ENCODE results near the gene RGS5.

RGS5 gene

DNA sequence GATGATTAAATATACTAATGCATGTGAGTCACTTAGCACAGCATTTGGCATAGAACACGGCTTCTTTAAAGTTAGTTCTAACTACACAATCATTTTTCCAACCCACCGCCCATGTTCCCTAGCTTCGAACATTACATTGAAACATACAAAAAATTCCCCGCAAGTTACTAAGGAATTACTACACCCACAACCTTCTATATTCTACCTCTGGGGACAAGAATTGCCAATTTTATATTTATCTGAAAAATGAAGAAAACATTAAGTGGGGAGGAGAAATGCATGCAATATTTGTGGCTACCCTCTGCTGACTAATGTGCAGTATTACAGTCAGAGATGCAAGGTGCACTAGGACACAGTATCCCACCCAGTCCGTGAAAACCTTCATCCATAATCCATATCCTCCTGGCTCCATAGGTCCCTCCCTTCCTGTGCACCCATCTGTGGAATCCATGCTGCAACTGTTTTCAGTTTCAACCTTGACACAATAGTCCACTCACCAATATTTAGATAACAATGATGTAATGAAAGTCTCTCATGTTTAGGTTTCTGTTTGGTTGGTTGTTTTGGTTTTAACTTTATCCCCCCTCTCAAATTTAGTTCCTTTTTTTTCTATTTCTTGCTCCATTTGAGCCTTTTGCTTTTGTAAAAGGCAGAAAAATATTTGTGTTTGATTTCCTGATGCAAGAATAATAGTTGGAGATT, 31.6 kb downstream of the RGS5 start:
- TF ChIP-seq SUZ12 (IDR thresholded peaks at IDR 0.05; ENCODE audit: extremely low read depth, insufficient read depth, insufficient read length) (no peak), YY1 (IDR thresholded peaks at IDR 0.05; ENCODE audit: insufficient read depth, insufficient read length) (no peak), ZNF274 (IDR thresholded peaks at IDR 0.05; ENCODE audit: low read depth, low read length) (no peak)
- Histone ChIP-seq H3K27me3 (ENCODE audit: insufficient read depth, insufficient read length) (no peaks in the 10 kb centered on the region), H3K36me3 (ENCODE audit: insufficient read depth, insufficient read length, low read length) (peaks cover 8% of the 10 kb centered on the region), H3K9me3 (ENCODE audit: insufficient read depth, low read length) (no peaks in the 10 kb centered on the region), H3K4me3 (ENCODE audit: insufficient read length, low read depth) (no peak overlapping the region), H3K4me1 (ENCODE audit: insufficient read depth, insufficient read length) (no peaks in the 10 kb centered on the region), H3K9ac (ENCODE audit: insufficient read length, low read depth) (no peak overlapping the region)
- no peak for DNase-seq (ENCODE audit: low read depth, low spot score)

DNA sequence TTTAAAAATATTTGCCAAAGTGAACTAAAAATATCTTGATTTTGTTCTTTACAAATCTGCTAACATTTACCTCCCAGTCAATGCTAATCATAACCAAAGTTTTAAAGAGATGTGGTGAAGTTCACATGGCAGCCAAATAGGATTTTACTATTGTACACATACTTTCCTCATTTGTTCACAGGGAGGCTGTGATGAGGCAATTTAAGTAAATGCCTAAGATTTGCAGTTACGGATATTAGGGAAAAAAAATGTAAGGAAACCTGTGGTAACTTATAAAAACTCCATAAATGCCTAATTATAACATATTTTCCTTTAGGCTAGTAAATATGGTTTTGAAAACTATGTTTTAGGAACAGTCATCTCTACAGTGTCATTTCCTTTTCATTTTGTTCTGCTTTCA, 32.4 kb downstream of the RGS5 start:
- H3K4me1 ChIP-seq (ENCODE audit: insufficient read depth, insufficient read length) = no peaks in the 10 kb centered on the region
- H3K27me3 ChIP-seq (ENCODE audit: insufficient read depth, insufficient read length) = no peaks in the 10 kb centered on the region
- TF ChIP-seq YY1 (IDR thresholded peaks at IDR 0.05; ENCODE audit: insufficient read depth, insufficient read length) (no peak), SUZ12 (IDR thresholded peaks at IDR 0.05; ENCODE audit: extremely low read depth, insufficient read depth, insufficient read length) (no peak), ZNF274 (IDR thresholded peaks at IDR 0.05; ENCODE audit: low read depth, low read length) (no peak)
- no peaks in the 10 kb centered on the region for H3K9me3 ChIP-seq (ENCODE audit: insufficient read depth, low read length)
- H3K9ac ChIP-seq (ENCODE audit: insufficient read length, low read depth) = no peak overlapping the region
- H3K36me3 ChIP-seq (ENCODE audit: insufficient read depth, insufficient read length, low read length) = peaks cover 9% of the 10 kb centered on the region
- no peak overlapping the region for H3K4me3 ChIP-seq (ENCODE audit: insufficient read length, low read depth)
- DNase-seq (ENCODE audit: low read depth, low spot score) = no peak

DNA sequence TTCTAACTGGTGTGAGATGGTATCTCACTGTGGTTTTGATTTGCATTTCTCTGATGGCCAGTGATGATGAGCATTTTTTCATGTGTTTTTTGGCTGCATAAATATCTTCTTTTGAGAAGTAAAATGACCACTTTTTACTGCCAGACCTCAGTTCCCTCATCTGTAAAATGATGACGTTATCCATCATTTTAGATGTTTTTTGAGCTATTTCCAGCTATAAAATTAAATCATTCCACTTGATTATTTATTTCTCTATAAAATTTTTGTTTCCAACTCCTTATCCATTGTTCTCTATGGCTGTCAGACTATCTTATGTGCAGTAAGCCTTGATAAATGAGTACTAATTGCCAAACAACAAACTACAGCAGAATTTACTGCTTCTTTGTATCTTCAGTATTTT, 33.2 kb downstream of the RGS5 start:
- no peak overlapping the region for H3K4me3 ChIP-seq (ENCODE audit: insufficient read length, low read depth)
- H3K36me3 ChIP-seq (ENCODE audit: insufficient read depth, insufficient read length, low read length) = peaks cover 16% of the 10 kb centered on the region
- no peak for DNase-seq (ENCODE audit: low read depth, low spot score)
- no peaks in the 10 kb centered on the region for H3K4me1 ChIP-seq (ENCODE audit: insufficient read depth, insufficient read length)
- H3K9me3 ChIP-seq (ENCODE audit: insufficient read depth, low read length) = no peaks in the 10 kb centered on the region
- no peak for TF ChIP-seq ZNF274 (IDR thresholded peaks at IDR 0.05; ENCODE audit: low read depth, low read length)
- no peak for TF ChIP-seq YY1 (IDR thresholded peaks at IDR 0.05; ENCODE audit: insufficient read depth, insufficient read length)
- TF ChIP-seq SUZ12 (IDR thresholded peaks at IDR 0.05; ENCODE audit: extremely low read depth, insufficient read depth, insufficient read length) = no peak
- H3K27me3 ChIP-seq (ENCODE audit: insufficient read depth, insufficient read length) = no peaks in the 10 kb centered on the region
- H3K9ac ChIP-seq (ENCODE audit: insufficient read length, low read depth) = no peak overlapping the region

DNA sequence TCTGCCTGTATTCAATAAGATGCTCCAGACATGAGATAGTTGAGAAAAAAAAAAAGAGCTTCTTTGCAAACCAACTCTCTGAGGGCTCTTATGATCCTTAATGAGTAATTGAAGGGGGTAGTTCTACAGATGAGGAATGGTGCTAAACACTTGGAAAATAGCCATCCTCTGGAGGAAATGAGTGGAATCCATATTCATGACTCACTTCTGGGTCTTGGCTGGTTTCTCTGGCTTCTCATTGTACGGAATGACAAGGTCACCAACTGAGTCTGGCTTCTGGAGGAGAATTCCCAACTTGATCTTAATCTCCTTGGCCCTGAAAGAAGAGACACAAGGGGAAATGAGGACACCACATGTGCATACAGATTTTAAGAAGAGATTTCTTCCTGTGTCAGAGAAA, 34.7 kb downstream of the RGS5 start:
- H3K27me3 ChIP-seq (ENCODE audit: insufficient read depth, insufficient read length) = no peaks in the 10 kb centered on the region
- TF ChIP-seq SUZ12 (IDR thresholded peaks at IDR 0.05; ENCODE audit: extremely low read depth, insufficient read depth, insufficient read length) (no peak), YY1 (IDR thresholded peaks at IDR 0.05; ENCODE audit: insufficient read depth, insufficient read length) (no peak), ZNF274 (IDR thresholded peaks at IDR 0.05; ENCODE audit: low read depth, low read length) (no peak)
- no peaks in the 10 kb centered on the region for H3K4me1 ChIP-seq (ENCODE audit: insufficient read depth, insufficient read length)
- H3K4me3 ChIP-seq (ENCODE audit: insufficient read length, low read depth) = no peak overlapping the region
- no peak for DNase-seq (ENCODE audit: low read depth, low spot score)
- H3K9ac ChIP-seq (ENCODE audit: insufficient read length, low read depth) = no peak overlapping the region
- no peaks in the 10 kb centered on the region for H3K9me3 ChIP-seq (ENCODE audit: insufficient read depth, low read length)
- H3K36me3 ChIP-seq (ENCODE audit: insufficient read depth, insufficient read length, low read length) = peaks cover 21% of the 10 kb centered on the region

DNA sequence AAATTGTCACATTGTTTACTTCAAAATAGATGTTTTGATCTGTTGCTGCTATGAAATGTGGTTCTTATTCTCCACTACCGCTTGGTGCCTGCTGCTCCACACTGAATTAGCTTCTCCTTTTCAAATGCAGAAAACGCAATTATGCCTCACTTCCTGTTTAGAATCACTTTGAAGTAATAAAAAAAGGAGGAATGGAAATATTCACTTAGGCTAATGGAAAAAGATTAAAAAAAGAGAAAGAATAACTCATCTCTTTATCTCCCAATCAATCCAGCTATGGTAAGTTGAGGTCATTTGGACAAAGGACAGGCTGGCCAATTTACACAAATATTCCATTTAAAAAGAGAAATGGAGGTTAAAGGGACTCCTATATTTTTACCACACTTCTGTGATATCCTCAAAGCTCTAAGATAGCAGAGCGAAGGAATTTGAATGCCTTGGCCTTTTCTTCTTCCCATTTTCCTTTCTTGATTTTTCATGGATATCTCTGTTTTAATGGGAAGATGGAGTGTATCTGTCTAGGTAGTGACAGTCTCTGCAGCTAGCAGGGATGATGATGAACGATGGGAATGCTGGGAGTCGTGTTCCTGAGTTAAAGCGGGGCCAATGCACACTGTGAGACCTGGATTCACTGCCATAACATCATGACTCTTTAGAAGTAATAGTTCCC, 35.7 kb downstream of the RGS5 start:
- no peaks in the 10 kb centered on the region for H3K4me1 ChIP-seq (ENCODE audit: insufficient read depth, insufficient read length)
- peaks cover 23% of the 10 kb centered on the region for H3K36me3 ChIP-seq (ENCODE audit: insufficient read depth, insufficient read length, low read length)
- no peak for DNase-seq (ENCODE audit: low read depth, low spot score)
- TF ChIP-seq ZNF274 (IDR thresholded peaks at IDR 0.05; ENCODE audit: low read depth, low read length) = no peak
- no peak for TF ChIP-seq SUZ12 (IDR thresholded peaks at IDR 0.05; ENCODE audit: extremely low read depth, insufficient read depth, insufficient read length)
- no peak for TF ChIP-seq YY1 (IDR thresholded peaks at IDR 0.05; ENCODE audit: insufficient read depth, insufficient read length)
- H3K9me3 ChIP-seq (ENCODE audit: insufficient read depth, low read length) = no peaks in the 10 kb centered on the region
- H3K4me3 ChIP-seq (ENCODE audit: insufficient read length, low read depth) = no peak overlapping the region
- H3K27me3 ChIP-seq (ENCODE audit: insufficient read depth, insufficient read length) = no peaks in the 10 kb centered on the region
- no peak overlapping the region for H3K9ac ChIP-seq (ENCODE audit: insufficient read length, low read depth)

DNA sequence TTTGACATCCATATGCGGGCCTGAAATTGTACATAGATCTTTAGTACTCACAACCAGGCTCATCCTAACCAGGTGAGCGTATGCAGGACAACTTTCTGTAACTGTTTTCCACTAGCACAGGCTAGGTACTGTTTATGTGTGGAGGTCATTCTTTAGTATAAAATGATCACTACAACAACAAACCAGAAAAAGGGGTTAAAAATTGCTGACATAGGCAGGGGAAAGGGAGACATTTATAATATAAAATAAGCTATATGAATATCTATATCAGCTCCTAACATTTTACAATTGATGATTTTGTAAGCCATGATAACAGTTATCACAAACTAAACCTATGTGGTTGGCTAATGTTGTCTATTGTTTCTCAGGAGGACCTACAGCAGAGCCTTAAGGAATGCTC, 37.6 kb downstream of the RGS5 start:
- Histone ChIP-seq H3K9me3 (ENCODE audit: insufficient read depth, low read length) (no peaks in the 10 kb centered on the region), H3K27me3 (ENCODE audit: insufficient read depth, insufficient read length) (no peaks in the 10 kb centered on the region), H3K9ac (ENCODE audit: insufficient read length, low read depth) (no peak overlapping the region), H3K4me3 (ENCODE audit: insufficient read length, low read depth) (no peak overlapping the region), H3K4me1 (ENCODE audit: insufficient read depth, insufficient read length) (no peaks in the 10 kb centered on the region), H3K36me3 (ENCODE audit: insufficient read depth, insufficient read length, low read length) (peaks cover 34% of the 10 kb centered on the region)
- no peak for DNase-seq (ENCODE audit: low read depth, low spot score)
- no peak for TF ChIP-seq YY1 (IDR thresholded peaks at IDR 0.05; ENCODE audit: insufficient read depth, insufficient read length)
- no peak for TF ChIP-seq SUZ12 (IDR thresholded peaks at IDR 0.05; ENCODE audit: extremely low read depth, insufficient read depth, insufficient read length)
- TF ChIP-seq ZNF274 (IDR thresholded peaks at IDR 0.05; ENCODE audit: low read depth, low read length) = no peak

DNA sequence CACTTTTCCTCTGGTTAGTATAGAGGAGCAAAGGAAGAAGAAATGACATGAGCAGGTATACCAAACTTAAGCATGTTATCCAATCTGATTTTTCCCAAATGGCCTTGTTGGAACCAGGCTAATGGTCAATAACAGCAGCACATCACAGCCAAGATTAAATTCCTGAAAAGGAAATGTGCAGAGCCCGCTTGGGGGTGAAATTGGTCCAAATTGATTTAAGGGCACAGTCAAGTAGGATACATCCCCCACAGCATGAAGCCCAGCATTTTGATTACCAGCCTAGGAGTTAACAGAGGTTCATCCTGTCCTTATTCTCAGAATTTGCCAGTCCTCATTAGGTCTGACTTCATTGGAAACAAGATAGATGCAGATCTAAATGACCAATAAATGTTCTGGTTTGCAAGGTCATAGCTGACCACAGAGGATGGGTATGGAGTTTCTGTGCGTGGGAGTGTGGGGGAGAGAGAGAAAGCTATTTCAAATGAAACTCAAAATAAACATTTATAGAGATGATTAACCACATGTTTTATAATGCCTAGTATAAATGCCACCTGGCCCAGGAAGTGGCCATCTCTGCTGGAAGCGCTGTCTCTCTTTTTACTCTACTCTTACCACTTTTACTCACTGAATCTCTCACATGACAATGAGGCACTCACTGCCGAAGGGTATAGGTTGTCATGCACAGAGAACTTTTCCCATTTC, 38.7 kb downstream of the RGS5 start:
- no peaks in the 10 kb centered on the region for H3K4me1 ChIP-seq (ENCODE audit: insufficient read depth, insufficient read length)
- TF ChIP-seq SUZ12 (IDR thresholded peaks at IDR 0.05; ENCODE audit: extremely low read depth, insufficient read depth, insufficient read length) = no peak
- no peak for TF ChIP-seq YY1 (IDR thresholded peaks at IDR 0.05; ENCODE audit: insufficient read depth, insufficient read length)
- no peak for TF ChIP-seq ZNF274 (IDR thresholded peaks at IDR 0.05; ENCODE audit: low read depth, low read length)
- no peaks in the 10 kb centered on the region for H3K27me3 ChIP-seq (ENCODE audit: insufficient read depth, insufficient read length)
- H3K4me3 ChIP-seq (ENCODE audit: insufficient read length, low read depth) = no peak overlapping the region
- no peak overlapping the region for H3K9ac ChIP-seq (ENCODE audit: insufficient read length, low read depth)
- H3K9me3 ChIP-seq (ENCODE audit: insufficient read depth, low read length) = peaks cover 10% of the 10 kb centered on the region
- DNase-seq (ENCODE audit: low read depth, low spot score) = no peak
- peaks cover 38% of the 10 kb centered on the region for H3K36me3 ChIP-seq (ENCODE audit: insufficient read depth, insufficient read length, low read length)

Data from NT2/D1 (cell line).